ENCODE results near the gene TRABD. TPM values are rescaled to one million over a fixed set of nuclear protein-coding genes. Genes with fewer than 3 reads are reported as not detected.
A peak's percentile ranks its signal among the peaks of the same experiment; 100 is the strongest.

TRABD gene
- total RNA-seq, 2 experiments from 2014 or later, result 110 to 114 TPM

GRCh38 chr22:50208939-50209892, 23.5 kb downstream of the TRABD start:
- CTCF ChIA-PET, result interaction anchor here (0.6 to 3.6 kb wide), 6 partner anchors 12 to 442 kb away, joined by 3 to 25 read pairs (median 4); partner anchors contain the start of gene HDAC10
- DNase-seq, result no peak
- Mint-ChIP-seq H3K27me3 (no peaks in the 10 kb centered on the region), H3K36me3 (ENCODE audit: low read depth) (peaks cover 13% of the 10 kb centered on the region), H3K27ac (peak overlapping the region; percentile 44), H3K4me1 (ENCODE audit: low read depth) (peaks cover 9% of the 10 kb centered on the region), H3K4me3 (no peak overlapping the region), H3K9me3 (no peaks in the 10 kb centered on the region)
- peak; percentile 22 for ATAC-seq
- TF ChIP-seq CTCF (IDR thresholded peaks at IDR 0.05), result no peak
- POLR2A ChIA-PET, result interaction anchor here (0.8 kb wide), 1 partner anchor 59 kb away, joined by 3 read pairs; no protein-coding TSS in a partner anchor
- intact Hi-C loops (cut with micrococcal nuclease), result loop anchor here (5.0 kb wide), 1 partner anchor 62 kb away; no protein-coding TSS in a partner anchor

GRCh38 chr22:50209893-50210292, 24.2 kb downstream of the TRABD start:
- H3K27ac Mint-ChIP-seq, result peak overlapping the region; percentile 44
- no peaks in the 10 kb centered on the region for H3K9me3 Mint-ChIP-seq
- peak; percentile 88 for ATAC-seq
- H3K4me1 Mint-ChIP-seq (ENCODE audit: low read depth), result peaks cover 7% of the 10 kb centered on the region
- POLR2A ChIA-PET, result no interaction called here
- no peak overlapping the region for H3K4me3 Mint-ChIP-seq
- peak; percentile 90 for TF ChIP-seq CTCF (IDR thresholded peaks at IDR 0.05)
- H3K27me3 Mint-ChIP-seq, result no peaks in the 10 kb centered on the region
- DNase-seq, result peak; percentile 83
- CTCF ChIA-PET, result interaction anchor here (1.0 to 3.6 kb wide), 2 partner anchors 61 to 179 kb away, joined by 4 to 25 read pairs; no protein-coding TSS in a partner anchor
- H3K36me3 Mint-ChIP-seq (ENCODE audit: low read depth), result peaks cover 16% of the 10 kb centered on the region
- intact Hi-C loops (cut with micrococcal nuclease), result loop anchor here (5.0 kb wide), 1 partner anchor 63 kb away; no protein-coding TSS in a partner anchor

- intact Hi-C loops (cut with micrococcal nuclease), result no loop called here
- Mint-ChIP-seq H3K27me3 (no peaks in the 10 kb centered on the region), H3K9me3 (no peaks in the 10 kb centered on the region), H3K4me3 (no peak overlapping the region), H3K4me1 (ENCODE audit: low read depth) (peaks cover 4% of the 10 kb centered on the region), H3K36me3 (ENCODE audit: low read depth) (peaks cover 20% of the 10 kb centered on the region), H3K27ac (peak overlapping the region; percentile 44)
- CTCF ChIA-PET, result interaction anchor here (0.7 to 1.2 kb wide), 4 partner anchors 62 to 309 kb away, joined by 3 to 5 read pairs (median 4); no protein-coding TSS in a partner anchor
- POLR2A ChIA-PET, result no interaction called here
- DNase-seq (no peak), ATAC-seq (no peak)
- TF ChIP-seq CTCF (IDR thresholded peaks at IDR 0.05), result no peak
Measured at GRCh38 chr22:50210378-50211139, 24.8 kb downstream of the TRABD start.

GRCh38 chr22:50211147-50211546, 25.4 kb downstream of the TRABD start:
- ATAC-seq, result no peak
- Mint-ChIP-seq H3K4me1 (ENCODE audit: low read depth) (peaks cover 4% of the 10 kb centered on the region), H3K27me3 (no peaks in the 10 kb centered on the region), H3K27ac (no peak overlapping the region), H3K4me3 (no peak overlapping the region), H3K36me3 (ENCODE audit: low read depth) (peaks cover 24% of the 10 kb centered on the region), H3K9me3 (no peaks in the 10 kb centered on the region)
- TF ChIP-seq CTCF (IDR thresholded peaks at IDR 0.05), result no peak
- ChIA-PET POLR2A (no interaction called here), CTCF (interaction anchor here (0.9 to 2.1 kb wide), 4 partner anchors 62 to 181 kb away, joined by 4 to 10 read pairs (median 4); no protein-coding TSS in a partner anchor)
- intact Hi-C loops (cut with micrococcal nuclease), result no loop called here
- DNase-seq, result no peak

Data from activated CD8-positive, alpha-beta T cell treated with anti-CD3 and anti-CD28 coated beads for 36 hours (primary cell).